Measurements from ENCODE around the gene ZFAND4. TPM values are rescaled to one million over a fixed set of nuclear protein-coding genes. Genes with fewer than 3 reads are reported as not detected.

ZFAND4 gene
- total and polyA plus RNA-seq, 3 donors from 2014 or later = 99.5 to 197 (median 186) TPM

- H3K4me1 ChIP-seq = no peaks in the 10 kb centered on the region
- H3K36me3 ChIP-seq (ENCODE audit: low read depth, missing control alignments) = no peaks in the 10 kb centered on the region
- H3K27me3 ChIP-seq = no peaks in the 10 kb centered on the region
- no peak overlapping the region for H3K27ac ChIP-seq
- intact Hi-C loops (cut with DNase I; ENCODE audit: low total_unique reads) = no loop called here
- no peak for TF ChIP-seq POLR2A (IDR thresholded peaks at IDR 0.05)
- no peak for TF ChIP-seq CTCF (IDR thresholded peaks at IDR 0.05)
- DNase-seq = no peak
- H3K9me3 ChIP-seq = no peaks in the 10 kb centered on the region
- H3K4me3 ChIP-seq = no peak overlapping the region
These were observed 59.8 kb downstream of the ZFAND4 start for GRCh38 chr10:45612741-45613140.

GRCh38 chr10:45608052-45608451 lies 64.5 kb downstream of the ZFAND4 start:
- no peak for TF ChIP-seq POLR2A (IDR thresholded peaks at IDR 0.05)
- no peak for TF ChIP-seq CTCF (IDR thresholded peaks at IDR 0.05)
- 93 to 97% methylated on average over 1 of the region's 1 CpG for WGBS, 2 donors
- Histone ChIP-seq H3K36me3 (ENCODE audit: low read depth, missing control alignments) (no peaks in the 10 kb centered on the region), H3K27me3 (no peaks in the 10 kb centered on the region), H3K4me3 (no peak overlapping the region), H3K9me3 (no peaks in the 10 kb centered on the region), H3K4me1 (no peaks in the 10 kb centered on the region), H3K27ac (no peak overlapping the region)
- no peak for DNase-seq
- intact Hi-C loops (cut with DNase I; ENCODE audit: low total_unique reads) = no loop called here

GRCh38 chr10:45607276-45607675 lies 65.3 kb downstream of the ZFAND4 start:
- WGBS, 2 donors = 91 to 95% methylated on average over 1 of the region's 1 CpG
- TF ChIP-seq POLR2A (IDR thresholded peaks at IDR 0.05) (no peak), CTCF (IDR thresholded peaks at IDR 0.05) (no peak)
- no peaks in the 10 kb centered on the region for H3K4me1 ChIP-seq
- no peaks in the 10 kb centered on the region for H3K36me3 ChIP-seq (ENCODE audit: low read depth, missing control alignments)
- no peaks in the 10 kb centered on the region for H3K27me3 ChIP-seq
- no peaks in the 10 kb centered on the region for H3K9me3 ChIP-seq
- intact Hi-C loops (cut with DNase I; ENCODE audit: low total_unique reads) = no loop called here
- H3K27ac ChIP-seq = no peak overlapping the region
- no peak for DNase-seq
- no peak overlapping the region for H3K4me3 ChIP-seq

GRCh38 chr10:45602836-45603235 lies 69.7 kb downstream of the ZFAND4 start:
- 89 to 92% methylated on average over 4 of the region's 4 CpGs for WGBS, 2 donors
- no peak for DNase-seq
- intact Hi-C loops (cut with DNase I; ENCODE audit: low total_unique reads) = no loop called here

More at GRCh38 chr10:45602836-45603235, 69.7 kb downstream of the ZFAND4 start:
- Histone ChIP-seq H3K9me3 (no peaks in the 10 kb centered on the region), H3K27ac (no peak overlapping the region), H3K27me3 (no peaks in the 10 kb centered on the region), H3K4me1 (no peaks in the 10 kb centered on the region), H3K4me3 (no peak overlapping the region), H3K36me3 (ENCODE audit: low read depth, missing control alignments) (no peaks in the 10 kb centered on the region)
- TF ChIP-seq POLR2A (IDR thresholded peaks at IDR 0.05) (no peak), CTCF (IDR thresholded peaks at IDR 0.05) (no peak)

Measured in testis (tissue), 3 donors.